ENCODE results near the gene TRABD2B.

TRABD2B gene

GRCh38 chr1:47898133-47898845 lies 98.9 kb downstream of the TRABD2B start:
- no peak for TF ChIP-seq ZFX (IDR thresholded peaks at IDR 0.05; ENCODE audit: borderline replicate concordance)
- TF ChIP-seq CTCF (IDR thresholded peaks at IDR 0.05) = no peak
- no peak overlapping the region for H3K27ac ChIP-seq

- H3K27ac ChIP-seq = no peak overlapping the region
These were observed 101.7 kb downstream of the TRABD2B start for GRCh38 chr1:47895279-47896125.

GRCh38 chr1:47894410-47895278 lies 102.5 kb downstream of the TRABD2B start:
- TF ChIP-seq CTCF (IDR thresholded peaks at IDR 0.05) (no peak), ZFX (IDR thresholded peaks at IDR 0.05; ENCODE audit: borderline replicate concordance) (no peak)
- no peak overlapping the region for H3K27ac ChIP-seq

More at GRCh38 chr1:47895279-47896125, 101.7 kb downstream of the TRABD2B start:
- TF ChIP-seq CTCF (IDR thresholded peaks at IDR 0.05) (no peak), ZFX (IDR thresholded peaks at IDR 0.05; ENCODE audit: borderline replicate concordance) (no peak)

GRCh38 chr1:47893412-47893811 lies 103.8 kb downstream of the TRABD2B start:
- no peak overlapping the region for H3K27ac ChIP-seq
- no peak for TF ChIP-seq CTCF (IDR thresholded peaks at IDR 0.05)
- no peak for TF ChIP-seq ZFX (IDR thresholded peaks at IDR 0.05; ENCODE audit: borderline replicate concordance)

GRCh38 chr1:47890779-47891178 lies 106.4 kb downstream of the TRABD2B start:
- H3K27ac ChIP-seq = no peak overlapping the region
- TF ChIP-seq ZFX (IDR thresholded peaks at IDR 0.05; ENCODE audit: borderline replicate concordance) = no peak
- TF ChIP-seq CTCF (IDR thresholded peaks at IDR 0.05) = no peak

GRCh38 chr1:47888294-47888629 lies 108.9 kb downstream of the TRABD2B start:
- TF ChIP-seq ZFX (IDR thresholded peaks at IDR 0.05; ENCODE audit: borderline replicate concordance) (no peak), CTCF (IDR thresholded peaks at IDR 0.05) (no peak)
- no peak overlapping the region for H3K27ac ChIP-seq
